ENCODE results near the gene PEX7. TPM values are rescaled to one million over a fixed set of nuclear protein-coding genes. Genes with fewer than 3 reads are reported as not detected.

Gene PEX7
- total RNA-seq, 1 experiment from 2014 or later: 3.9 TPM

GRCh38 chr6:136923954-136924673, 101.7 kb downstream of the PEX7 start:
- BruUV-seq (replicated peaks): no TSS peak
- no peak overlapping the region for H3K27ac Mint-ChIP-seq (ENCODE audit: unreplicated experiment)
- H3K9me3 Mint-ChIP-seq (ENCODE audit: low read depth, unreplicated experiment): no peaks in the 10 kb centered on the region
- peaks cover 17% of the 10 kb centered on the region for H3K36me3 Mint-ChIP-seq (ENCODE audit: insufficient read depth, unreplicated experiment)
- H3K4me3 Mint-ChIP-seq (ENCODE audit: low read depth, unreplicated experiment): no peak overlapping the region
- H3K4me1 Mint-ChIP-seq (ENCODE audit: low read depth, unreplicated experiment): no peaks in the 10 kb centered on the region
- TF ChIP-seq CTCF (IDR thresholded peaks at IDR 0.05; ENCODE audit: unreplicated experiment): no peak
- intact Hi-C loops (cut with micrococcal nuclease; ENCODE audit: unreplicated experiment): loop anchor here (10.0 kb wide), 1 partner anchor 279 kb away; no protein-coding TSS in a partner anchor
- no peak for DNase-seq
- no peaks in the 10 kb centered on the region for H3K27me3 Mint-ChIP-seq (ENCODE audit: unreplicated experiment)
- CTCF ChIA-PET: no interaction called here

GRCh38 chr6:136926383-136926782, 104.0 kb downstream of the PEX7 start:
- Mint-ChIP-seq H3K4me1 (ENCODE audit: low read depth, unreplicated experiment) (no peaks in the 10 kb centered on the region), H3K36me3 (ENCODE audit: insufficient read depth, unreplicated experiment) (peaks cover 14% of the 10 kb centered on the region), H3K27me3 (ENCODE audit: unreplicated experiment) (peaks cover 12% of the 10 kb centered on the region), H3K4me3 (ENCODE audit: low read depth, unreplicated experiment) (no peak overlapping the region), H3K9me3 (ENCODE audit: low read depth, unreplicated experiment) (no peaks in the 10 kb centered on the region), H3K27ac (ENCODE audit: unreplicated experiment) (no peak overlapping the region)
- no TSS peak for BruUV-seq (replicated peaks)
- no peak for TF ChIP-seq CTCF (IDR thresholded peaks at IDR 0.05; ENCODE audit: unreplicated experiment)
- DNase-seq: no peak
- CTCF ChIA-PET: no interaction called here
- intact Hi-C loops (cut with micrococcal nuclease; ENCODE audit: unreplicated experiment): loop anchor here (10.0 kb wide), 1 partner anchor 282 kb away; no protein-coding TSS in a partner anchor

GRCh38 chr6:136927292-136927691, 104.9 kb downstream of the PEX7 start:
- Mint-ChIP-seq H3K27me3 (ENCODE audit: unreplicated experiment) (peaks cover 12% of the 10 kb centered on the region), H3K27ac (ENCODE audit: unreplicated experiment) (no peak overlapping the region), H3K36me3 (ENCODE audit: insufficient read depth, unreplicated experiment) (peaks cover 4% of the 10 kb centered on the region), H3K4me1 (ENCODE audit: low read depth, unreplicated experiment) (no peaks in the 10 kb centered on the region), H3K4me3 (ENCODE audit: low read depth, unreplicated experiment) (no peak overlapping the region), H3K9me3 (ENCODE audit: low read depth, unreplicated experiment) (no peaks in the 10 kb centered on the region)
- CTCF ChIA-PET: no interaction called here
- intact Hi-C loops (cut with micrococcal nuclease; ENCODE audit: unreplicated experiment): loop anchor here (10.0 kb wide), 1 partner anchor 282 kb away; no protein-coding TSS in a partner anchor
- BruUV-seq (replicated peaks): no TSS peak
- TF ChIP-seq CTCF (IDR thresholded peaks at IDR 0.05; ENCODE audit: unreplicated experiment): no peak
- DNase-seq: peak; percentile 37

- no peaks in the 10 kb centered on the region for H3K4me1 Mint-ChIP-seq (ENCODE audit: low read depth, unreplicated experiment)
- intact Hi-C loops (cut with micrococcal nuclease; ENCODE audit: unreplicated experiment): no loop called here
- no peaks in the 10 kb centered on the region for H3K36me3 Mint-ChIP-seq (ENCODE audit: insufficient read depth, unreplicated experiment)
- CTCF ChIA-PET: no interaction called here
- peaks cover 21% of the 10 kb centered on the region for H3K27me3 Mint-ChIP-seq (ENCODE audit: unreplicated experiment)
- DNase-seq: no peak
- BruUV-seq (replicated peaks): no TSS peak
- no peak for TF ChIP-seq CTCF (IDR thresholded peaks at IDR 0.05; ENCODE audit: unreplicated experiment)
- H3K4me3 Mint-ChIP-seq (ENCODE audit: low read depth, unreplicated experiment): no peak overlapping the region
- H3K9me3 Mint-ChIP-seq (ENCODE audit: low read depth, unreplicated experiment): no peaks in the 10 kb centered on the region
- no peak overlapping the region for H3K27ac Mint-ChIP-seq (ENCODE audit: unreplicated experiment)
Measured at GRCh38 chr6:136930528-136930927, 108.1 kb downstream of the PEX7 start.
